Endothelial cell of umbilical vein (primary cell): ENCODE results near the gene TRIM71. TPM values are rescaled to one million over a fixed set of nuclear protein-coding genes. Genes with fewer than 3 reads are reported as not detected.

ENCODE experiments used
- BruUV-seq: library from RNA; stranded (reverse); fragments of 400-500 nt; replicated peaks from 2 replicates; lab custom pipeline; 2021; lab: Mats Ljungman, UMichigan
- CTCF ChIA-PET: fragments of 300-600, 350-600 bp; sonication (Branson Sonifier 250); formaldehyde crosslinking; loops from one replicate; lab custom pipeline; 2021; ENCODE audit warnings: antibody characterized with exemption, inconsistent platforms; lab: Charles Lee
- POLR2A ChIA-PET: fragments of 300-600, 350-600 bp; sonication (Branson Sonifier 250); formaldehyde crosslinking; loops from one replicate; lab custom pipeline; 2021; ENCODE audit warnings: antibody characterized with exemption, inconsistent platforms; lab: Charles Lee
- DNase-seq: peaks from one replicate; pipeline ENCODE4 v3.0.0-alpha.2; 2011; ENCODE audit warnings: low read depth, low spot score
- FAIRE-seq: peaks from 2 replicates; lab custom pipeline; 2011; peaks lifted over from hg19 to GRCh38; lab: Jason Lieb, UNC
- H2AFZ ChIP-seq: 2 replicates; pipeline ENCODE4 v1.6.0; 2012; ENCODE audit warnings: low read depth, low read length, control low read depth, inconsistent platforms
- H3K27ac ChIP-seq: 2 replicates; pipeline ENCODE4 v1.5.1; 2011; ENCODE audit warnings: low read depth, mild to moderate bottlenecking, control low read depth, low read length, moderate library complexity; ENCODE audit not compliant: insufficient read depth
- H3K27me3 ChIP-seq, 2 experiments: 2 replicates each; pipeline versions ENCODE4 v1.6.0 to v1.6.1; 2011; ENCODE audit warnings: low read length in 2 of 2, mixed read lengths in 1 of 2; ENCODE audit not compliant: control insufficient read depth in 2 of 2, insufficient read depth in 2 of 2
- H3K36me3 ChIP-seq, 2 experiments: 2 replicates in 1 of 2; 3 replicates in 1 of 2; pipeline ENCODE4 v1.5.1; 2011; ENCODE audit warnings: low read length in 2 of 2, mild to moderate bottlenecking in 1 of 2, moderate library complexity in 1 of 2; ENCODE audit not compliant: control insufficient read depth in 2 of 2, insufficient read depth in 2 of 2; ENCODE audit errors: extremely low read depth in 1 of 2
- H3K4me1 ChIP-seq: 3 replicates; pipeline ENCODE4 v1.5.1; 2011; ENCODE audit warnings: mild to moderate bottlenecking, low read length; ENCODE audit not compliant: control insufficient read depth, insufficient read depth; ENCODE audit errors: extremely low read depth
- H3K4me2 ChIP-seq: 2 replicates; pipeline ENCODE4 v1.6.1; 2011; ENCODE audit warnings: low read length, control low read depth, mixed read lengths; ENCODE audit not compliant: insufficient read depth
- H3K4me3 ChIP-seq, 3 experiments: fragments of 200-600 bp in 1 of 3; sonication (generic), shearing (Covaris generic) in 1 of 3; replicated peaks in 1 of 3; 2 replicates each; pipeline ENCODE4 v1.5.1; 2011 to 2016; ENCODE audit warnings: control low read depth in 3 of 3, low read length in 3 of 3, mild to moderate bottlenecking in 2 of 3, inconsistent platforms in 1 of 3, low read depth in 1 of 3, moderate library complexity in 1 of 3; ENCODE audit not compliant: insufficient read depth in 1 of 3
- H3K79me2 ChIP-seq: 2 replicates; pipeline ENCODE4 v1.6.0; 2012; ENCODE audit warnings: low read length, inconsistent platforms; ENCODE audit not compliant: control insufficient read depth, insufficient read depth
- H3K9ac ChIP-seq: replicated peaks from 2 replicates; pipeline ENCODE3; 2011; ENCODE audit warnings: low read length, control low read depth; ENCODE audit not compliant: insufficient read depth; ENCODE audit errors: extremely low read depth
- H3K9me1 ChIP-seq: replicated peaks from 3 replicates; pipeline ENCODE4 v1.6.0; 2011; ENCODE audit warnings: mild to moderate bottlenecking, low read length; ENCODE audit not compliant: control insufficient read depth, insufficient read depth; ENCODE audit errors: extremely low read depth
- H3K9me3 ChIP-seq: replicated peaks from 2 replicates; pipeline ENCODE4 v1.5.1; 2012; ENCODE audit warnings: low read length, inconsistent platforms; ENCODE audit not compliant: control insufficient read depth, insufficient read depth
- H4K20me1 ChIP-seq: replicated peaks from 2 replicates; pipeline ENCODE3; 2011; ENCODE audit warnings: mild to moderate bottlenecking, low read length; ENCODE audit not compliant: control insufficient read depth, insufficient read depth; ENCODE audit errors: extremely low read depth
- CTCF ChIP-seq, 2 donors: IDR thresholded peaks; 1 replicate in 1 of 2; 2 replicates in 1 of 2; pipeline ENCODE4 v1.5.1; 2011; ENCODE audit warnings: low read length in 2 of 2, mild to moderate bottlenecking in 2 of 2, moderate library complexity in 2 of 2, control low read depth in 1 of 2, inconsistent platforms in 1 of 2, low read depth in 1 of 2; ENCODE audit not compliant: insufficient read depth in 1 of 2; ENCODE audit errors: extremely low read depth in 1 of 2
- EZH2 ChIP-seq: IDR thresholded peaks from 2 replicates; pipeline ENCODE4 v1.6.1; 2012; ENCODE audit warnings: borderline replicate concordance, low read depth, mild to moderate bottlenecking, moderate library complexity, low read length, inconsistent platforms; ENCODE audit not compliant: severe bottlenecking
- FOS ChIP-seq: IDR thresholded peaks from 2 replicates; pipeline ENCODE4 v1.6.1; 2011; ENCODE audit warnings: mild to moderate bottlenecking, low read length, moderate library complexity, borderline replicate concordance; ENCODE audit not compliant: insufficient read depth
- GATA2 ChIP-seq: IDR thresholded peaks from 2 replicates; pipeline ENCODE4 v1.7.0; 2011; ENCODE audit warnings: low read depth, mild to moderate bottlenecking, moderate library complexity, mixed read lengths, low read length; ENCODE audit not compliant: insufficient read length, insufficient read depth
- JUN ChIP-seq: IDR thresholded peaks from 2 replicates; pipeline ENCODE4 v1.6.1; 2011; ENCODE audit warnings: borderline replicate concordance, low read depth; ENCODE audit not compliant: insufficient read length, insufficient read depth
- MYC ChIP-seq: IDR thresholded peaks from one replicate; pipeline ENCODE4 v1.6.1; 2011; ENCODE audit warnings: mild to moderate bottlenecking, low read depth, low read length
- POLR2A ChIP-seq: IDR thresholded peaks from 2 replicates; pipeline ENCODE4 v1.6.1; 2012; ENCODE audit warnings: low read depth, mild to moderate bottlenecking, control low read depth, low read length
- POLR2AphosphoS5 ChIP-seq: IDR thresholded peaks from 2 replicates; pipeline ENCODE4 v1.6.1; 2012; ENCODE audit warnings: low read depth, mild to moderate bottlenecking, control low read depth, low read length, moderate library complexity; ENCODE audit not compliant: insufficient read depth
- dilution Hi-C: fragments of 300-500 bp; cut with MboI; formaldehyde crosslinking; loops from one replicate; pipeline ENCODE4 v1.15.0; 2019; ENCODE audit warnings: low sequenced_read_pairs; ENCODE audit not compliant: extremely low pct_ligation_motif_present
- intact Hi-C: fragments of 100-400 bp; cut with micrococcal nuclease; formaldehyde crosslinking; loops from one replicate; pipeline ENCODE4 v1.10.0; 2022
- polyA plus RNA-seq, 4 experiments: library from polyadenylated mRNA; depleted of rRNA in 3 of 4; stranded (reverse) in 3 of 4; unstranded in 1 of 4; fragments of >200 nt; gene quantifications; 2 replicates each; pipeline versions ENCODE4 v1.2.1 to v1.2.3, GENCODE V29; 2011 to 2012; ENCODE audit warnings: missing spikeins in 1 of 4
- total RNA-seq: library from RNA; stranded (reverse); gene quantifications from 2 replicates; pipeline ENCODE4 v1.2.3, GENCODE V29; 2021
- TF ChIP-seq, protein P1 (sequence below): IDR thresholded peaks from 2 replicates; pipeline ENCODE4 v1.6.1; 2011; ENCODE audit not compliant: insufficient read depth, insufficient read length

TRIM71 gene
- total and polyA plus RNA-seq, 2 donors (not counting 3 experiments of a cell fraction or from before 2014, with no cell fraction given) = not detected

DNA sequence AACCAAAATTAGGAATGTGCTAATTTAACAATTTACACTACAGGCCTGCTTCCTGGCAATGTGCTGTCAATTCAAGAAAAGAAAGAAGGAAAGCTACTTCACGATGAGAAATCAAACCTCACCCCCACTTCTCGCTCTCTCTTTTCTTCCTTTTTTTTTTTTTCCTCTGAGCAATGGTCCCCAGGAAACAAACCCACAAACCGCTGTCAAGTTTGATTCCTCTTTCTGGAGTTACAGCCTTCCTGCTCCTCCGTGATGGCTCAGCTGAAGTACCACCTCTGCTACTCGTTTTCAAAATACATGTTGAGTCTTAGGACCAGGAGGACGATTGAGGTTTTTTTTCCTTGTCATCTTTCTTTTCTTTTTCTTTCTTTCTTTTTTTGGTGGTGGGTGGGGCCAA lies 3.4 kb upstream of the TRIM71 start:
- dilution Hi-C loops = no loop called here
- no peak overlapping the region for H3K4me2 ChIP-seq
- H3K9me1 ChIP-seq = no peaks in the 10 kb centered on the region
- no peak for TF ChIP-seq MYC
- TF ChIP-seq GATA2 = no peak
- TF ChIP-seq JUN = no peak
- TF ChIP-seq FOS = no peak
- POLR2A ChIA-PET = no interaction called here
- H3K27ac ChIP-seq = no peak overlapping the region
- H2AFZ ChIP-seq = no peak overlapping the region
- H3K79me2 ChIP-seq = no peaks in the 10 kb centered on the region
- H3K27me3 ChIP-seq = peaks cover 37 to 52% of the 10 kb centered on the region in 2 experiments
- H4K20me1 ChIP-seq = no peaks in the 10 kb centered on the region
- no peak for DNase-seq
- FAIRE-seq = no peak
- H3K4me1 ChIP-seq = peaks cover 6% of the 10 kb centered on the region
- intact Hi-C loops = no loop called here
- BruUV-seq = no TSS peak
- H3K36me3 ChIP-seq = no peaks in the 10 kb centered on the region
- CTCF ChIA-PET = interaction anchor here (0.8 to 2.4 kb wide), 2 partner anchors 10 to 33 kb away, joined by 4 to 8 read pairs; no protein-coding TSS in a partner anchor
- no peak overlapping the region for H3K9ac ChIP-seq
- no peaks in the 10 kb centered on the region for H3K9me3 ChIP-seq
- no peak overlapping the region for H3K4me3 ChIP-seq

DNA sequence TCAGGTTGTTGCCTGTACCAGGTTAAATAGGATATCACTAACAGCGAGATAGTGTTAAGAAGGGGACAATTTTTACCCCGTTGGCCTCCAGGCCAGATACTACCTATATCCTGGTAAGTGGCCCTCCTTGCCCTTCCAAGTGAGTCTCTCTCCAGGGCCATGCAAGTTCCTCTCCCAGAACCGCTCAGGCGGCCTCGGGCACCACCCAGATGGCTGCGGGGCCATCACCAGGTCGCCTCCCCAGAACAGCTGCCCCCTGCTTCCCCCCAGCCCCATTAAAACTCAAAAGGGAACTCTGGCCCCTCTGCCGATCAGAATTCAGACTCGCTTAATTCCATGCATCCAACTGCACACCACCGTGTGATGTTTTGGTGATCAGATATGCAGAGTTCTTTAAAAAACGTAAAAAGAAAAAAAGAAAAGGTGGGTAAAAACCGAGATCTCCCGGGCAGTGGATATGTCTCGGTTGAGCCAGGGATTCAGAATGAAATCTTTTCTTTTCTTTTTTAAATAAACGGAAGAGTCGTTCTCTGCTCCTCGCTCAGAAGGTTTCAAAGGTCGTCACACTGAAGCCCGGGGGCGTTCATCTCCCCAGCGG lies 1.9 kb upstream of the TRIM71 start:
- DNase-seq = no peak
- FAIRE-seq = no peak
- no peaks in the 10 kb centered on the region for H3K9me3 ChIP-seq
- no peaks in the 10 kb centered on the region for H3K79me2 ChIP-seq
- intact Hi-C loops = no loop called here
- H3K9me1 ChIP-seq = no peaks in the 10 kb centered on the region
- H2AFZ ChIP-seq = no peak overlapping the region
- no peaks in the 10 kb centered on the region for H4K20me1 ChIP-seq
- H3K27ac ChIP-seq = no peak overlapping the region
- no peaks in the 10 kb centered on the region for H3K36me3 ChIP-seq
- no peak overlapping the region for H3K9ac ChIP-seq
- BruUV-seq = no TSS peak
- POLR2A ChIA-PET = no interaction called here
- H3K4me1 ChIP-seq = peaks cover 6% of the 10 kb centered on the region
- TF ChIP-seq JUN (no peak), FOS (no peak), GATA2 (no peak), CTCF (IDR thresholded peaks at IDR 0.05; ENCODE audit: extremely low read depth in 1 of 2, insufficient read depth in 1 of 2, low read depth in 1 of 2, low read length in 2 of 2) (no peak), MYC (no peak), EZH2 (no peak), POLR2A (no peak), POLR2AphosphoS5 (no peak)
- TF ChIP-seq, protein P1, sequence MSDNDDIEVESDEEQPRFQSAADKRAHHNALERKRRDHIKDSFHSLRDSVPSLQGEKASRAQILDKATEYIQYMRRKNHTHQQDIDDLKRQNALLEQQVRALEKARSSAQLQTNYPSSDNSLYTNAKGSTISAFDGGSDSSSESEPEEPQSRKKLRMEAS = no peak
- dilution Hi-C loops = no loop called here
- H3K4me3 ChIP-seq = no peak overlapping the region
- peaks cover 53 to 68% of the 10 kb centered on the region in 2 experiments for H3K27me3 ChIP-seq
- no peak overlapping the region for H3K4me2 ChIP-seq
- CTCF ChIA-PET = no interaction called here
